WTC11 (cell line): ENCODE results near the gene FOXD4. TPM values are rescaled to one million over a fixed set of nuclear protein-coding genes. Genes with fewer than 3 reads are reported as not detected.

Experiments used
- total RNA-seq: library from RNA; stranded (reverse); gene quantifications from 3 replicates; pipeline ENCODE4 v1.2.3, GENCODE V29; 2021

Gene FOXD4
- total RNA-seq, 1 experiment from 2014 or later: 0.13 TPM

Other genes starting within 250 kb of the FOXD4 start
- 16.1 to 18.5 TPM (median 17.1 TPM) in 3 replicates for gene WASHC1, start 89.0 kb downstream of the FOXD4 start, total RNA-seq
- 39.1 to 45.1 TPM (median 44.4 TPM) in 3 replicates for gene ZNG1A, start 60.6 kb upstream of the FOXD4 start, total RNA-seq
- 2.6 to 3.2 TPM (median 2.7 TPM) in 3 replicates for gene DOCK8, start 96.4 kb upstream of the FOXD4 start, total RNA-seq